K562 (cell line): ENCODE results near the gene AP2M1. TPM values are rescaled to one million over a fixed set of nuclear protein-coding genes. Genes with fewer than 3 reads are reported as not detected.

ENCODE experiments used
- ATF7 ChIP-seq: fragments of 450-650 bp; IDR thresholded peaks from 2 replicates; pipeline ENCODE4 v1.7.1; 2014; ENCODE audit warnings: mild to moderate bottlenecking, moderate library complexity
- BRD4 ChIP-seq: fragments of 200-600 bp; sonication (generic); IDR thresholded peaks from 2 replicates; pipeline ENCODE4 v1.6.1; 2017; ENCODE audit warnings: inconsistent platforms
- GATAD2B ChIP-seq: fragments of 450-650 bp; IDR thresholded peaks from 2 replicates; pipeline ENCODE4 v1.6.1; 2017; ENCODE audit warnings: mild to moderate bottlenecking, borderline replicate concordance
- MTA1 ChIP-seq: fragments of 450-650 bp; IDR thresholded peaks from 2 replicates; pipeline ENCODE4 v1.6.1; 2017; ENCODE audit warnings: borderline replicate concordance
- MYC ChIP-seq, 2 experiments: fragments of 250-450 bp in 1 of 2; sonication (Bioruptor Pico) in 1 of 2; IDR thresholded peaks; 2 replicates each; pipeline versions ENCODE4 v1.5.1 to v1.6.1; 2012 to 2021; ENCODE audit warnings: low read depth in 2 of 2, borderline replicate concordance in 1 of 2, improper control_type of control experiment in 1 of 2, low read length in 1 of 2, mild to moderate bottlenecking in 1 of 2, moderate library complexity in 1 of 2
- POLR2H ChIP-seq: IDR thresholded peaks from 2 replicates; pipeline ENCODE4 v1.6.1; 2016; ENCODE audit warnings: missing genetic modification characterization, low read depth, mild to moderate bottlenecking, control low read depth, missing compliant biosample characterization, moderate library complexity
- PTRF ChIP-seq: fragments of 450-650 bp; IDR thresholded peaks from 2 replicates; pipeline ENCODE4 v1.6.1; 2016; ENCODE audit warnings: mild to moderate bottlenecking, missing genetic modification characterization, missing compliant biosample characterization
- RBBP5 ChIP-seq: fragments of 200-600 bp; sonication (generic); IDR thresholded peaks from 2 replicates; pipeline ENCODE4 v1.6.1; 2012; ENCODE audit warnings: borderline replicate concordance, mild to moderate bottlenecking, low read length, control low read depth, inconsistent platforms; ENCODE audit not compliant: insufficient read depth, poor library complexity, severe bottlenecking
- SIN3B ChIP-seq: fragments of 450-650 bp; IDR thresholded peaks from 2 replicates; pipeline ENCODE4 v1.6.1; 2017; ENCODE audit warnings: low read depth, mild to moderate bottlenecking, moderate library complexity
- SMARCA4 ChIP-seq: fragments of 450-650 bp; IDR thresholded peaks from 2 replicates; pipeline ENCODE4 v1.6.1; 2016
- SMARCB1 ChIP-seq: IDR thresholded peaks from 2 replicates; pipeline ENCODE4 v1.6.1; 2011; ENCODE audit warnings: improper control_type of control experiment, low read depth; ENCODE audit not compliant: insufficient read length
- SP1 ChIP-seq: sonication (generic); formaldehyde crosslinking; IDR thresholded peaks from 2 replicates; pipeline ENCODE4 v1.8.1; 2022; ENCODE audit warnings: mild to moderate bottlenecking, missing genetic modification reagents
- TBL1XR1 ChIP-seq, 2 experiments: IDR thresholded peaks; 2 replicates each; pipeline ENCODE4 v1.6.1; 2012; ENCODE audit warnings: improper control_type of control experiment in 2 of 2, low read length in 2 of 2, mild to moderate bottlenecking in 1 of 2
- TBP ChIP-seq: optimal IDR thresholded peaks from 2 replicates; pipeline ENCODE3; 2011; ENCODE audit warnings: low read depth, low read length, improper control_type of control experiment
- TEAD1 ChIP-seq, 2 experiments: fragments of 450-650 bp in 1 of 2; sonication (generic) in 1 of 2; formaldehyde crosslinking; IDR thresholded peaks; 2 replicates each; pipeline versions ENCODE4 v1.4.0 to v1.8.0; 2020 to 2022; ENCODE audit warnings: mild to moderate bottlenecking in 2 of 2, missing genetic modification reagents in 1 of 2
- ZC3H11A ChIP-seq: IDR thresholded peaks from 2 replicates; pipeline ENCODE4 v1.6.1; 2012; ENCODE audit warnings: low read depth, low read length, improper control_type of control experiment
- ZNF263 ChIP-seq: sonication (generic); formaldehyde crosslinking; IDR thresholded peaks from 2 replicates; pipeline ENCODE4 v1.8.0; 2022; ENCODE audit warnings: mild to moderate bottlenecking, missing genetic modification reagents, borderline replicate concordance
- polyA plus RNA-seq, 8 experiments: library from polyadenylated mRNA; depleted of rRNA in 4 of 8; stranded (reverse) in 5 of 8; unstranded in 3 of 8; fragments of >200 nt; fragmentation: Nextera tagmentation in 2 of 8; fragmentation: Illumina TruSeq in 1 of 8; extraction: Ambion mirVana in 2 of 8; extraction: Trizol in 1 of 8; gene quantifications; 2 replicates each; pipeline versions ENCODE4 v1.2.1 to v1.2.3, GENCODE V29; 2011 to 2014; ENCODE audit warnings: inconsistent platforms in 1 of 8, missing spikeins in 1 of 8
- total RNA-seq, 7 experiments: library from RNA; depleted of rRNA in 6 of 7; stranded (reverse); fragments of >200 nt in 6 of 7; fragmentation: Illumina TruSeq in 2 of 7; extraction: Trizol in 2 of 7; gene quantifications; 2 replicates each; pipeline versions ENCODE4 v1.2.1 to v1.2.3, GENCODE V29; 2011 to 2021; ENCODE audit warnings: low replicate concordance in 1 of 7
- TF ChIP-seq, protein P1 (sequence below): sonication (generic); formaldehyde crosslinking; IDR thresholded peaks from 2 replicates; pipeline ENCODE4 v1.8.0; 2022; ENCODE audit warnings: missing genetic modification reagents, mild to moderate bottlenecking, borderline replicate concordance
- TF ChIP-seq, protein P2 (sequence below), 2 experiments: fragments of 450-650 bp; IDR thresholded peaks; 2 replicates each; pipeline ENCODE4 v1.6.1; 2016
- TF ChIP-seq, protein P3 (sequence below): sonication (generic); formaldehyde crosslinking; IDR thresholded peaks from 2 replicates; pipeline ENCODE4 v1.8.0; 2022; ENCODE audit warnings: mild to moderate bottlenecking, missing genetic modification reagents, borderline replicate concordance
- TF ChIP-seq, protein P4 (sequence below): fragments of 450-650 bp; formaldehyde crosslinking; IDR thresholded peaks from 2 replicates; pipeline ENCODE4 v1.4.0; 2020; ENCODE audit warnings: mild to moderate bottlenecking, moderate library complexity

AP2M1 gene
- total and polyA plus RNA-seq, 9 of the 15 experiments (the other 6 are each of a cell fraction or from before 2014, with no cell fraction given): 118 to 505 (median 296) TPM

DNA sequence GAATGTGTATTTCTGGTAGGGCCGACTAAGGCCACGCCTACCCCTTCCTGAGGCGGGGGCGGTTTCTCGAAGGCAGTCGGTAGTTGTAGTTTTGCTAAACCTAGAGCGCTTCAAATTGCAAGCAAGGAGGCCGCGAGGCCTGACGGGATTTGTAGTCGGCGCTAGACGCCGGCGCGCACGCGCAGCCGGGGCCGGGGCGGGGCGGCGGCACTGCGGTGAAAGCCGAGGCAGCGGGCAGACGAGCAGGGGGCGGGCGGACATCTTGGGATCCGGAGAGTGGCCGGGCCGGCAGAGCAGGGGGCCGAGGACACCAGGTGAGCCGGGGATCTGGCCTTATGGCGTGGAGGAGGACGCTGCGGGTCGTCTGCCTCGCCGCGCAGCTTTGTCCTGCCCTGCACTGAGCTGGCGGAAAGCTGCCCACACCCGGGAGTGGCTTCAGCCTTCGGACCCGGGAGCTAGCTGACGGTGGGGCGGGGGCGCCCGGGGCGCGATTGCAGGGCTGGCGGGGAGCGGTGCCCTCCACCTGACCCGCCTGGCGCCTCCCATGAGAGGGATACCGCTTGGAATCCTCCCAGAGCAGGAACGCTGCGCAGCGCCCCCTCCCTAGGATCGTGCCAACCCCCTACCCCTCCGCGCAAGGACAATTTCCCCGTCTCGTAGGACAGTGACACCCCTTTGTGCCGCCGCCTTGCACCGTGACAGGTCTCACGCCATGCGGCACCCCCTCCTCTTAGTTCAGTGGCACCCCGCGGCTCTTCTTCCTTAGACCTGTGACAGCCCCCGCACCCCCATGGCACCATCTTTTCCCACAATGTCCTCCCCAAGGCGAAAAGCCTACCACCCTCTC, at the start of gene AP2M1 (continued):
- TF ChIP-seq SP1 (CRISPR knock-in tag): peak; percentile 86
- TF ChIP-seq, protein P1, sequence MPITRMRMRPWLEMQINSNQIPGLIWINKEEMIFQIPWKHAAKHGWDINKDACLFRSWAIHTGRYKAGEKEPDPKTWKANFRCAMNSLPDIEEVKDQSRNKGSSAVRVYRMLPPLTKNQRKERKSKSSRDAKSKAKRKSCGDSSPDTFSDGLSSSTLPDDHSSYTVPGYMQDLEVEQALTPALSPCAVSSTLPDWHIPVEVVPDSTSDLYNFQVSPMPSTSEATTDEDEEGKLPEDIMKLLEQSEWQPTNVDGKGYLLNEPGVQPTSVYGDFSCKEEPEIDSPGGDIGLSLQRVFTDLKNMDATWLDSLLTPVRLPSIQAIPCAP (CRISPR knock-in tag): 0 out of 2 replicates have a peak, but pooled peaks have one; percentile 66
- TF ChIP-seq SIN3B: 0 out of 2 replicates have a peak, but pooled peaks have one; percentile 30
- TF ChIP-seq GATAD2B: no peak
- TF ChIP-seq TBP: peak; percentile 18
- TF ChIP-seq SMARCA4: 0 out of 2 replicates have a peak, but pooled peaks have one; percentile 20
- TF ChIP-seq BRD4: no peak
- TF ChIP-seq MTA1: no peak
- TF ChIP-seq MYC (IDR thresholded peaks at IDR 0.05; ENCODE audit: low read depth, low read length): peak; percentile 78
- TF ChIP-seq MYC (CRISPR knock-in tag; IDR thresholded peaks at IDR 0.05; ENCODE audit: borderline replicate concordance, low read depth): peak; percentile 64; the same call in 1 of the 2 replicates
- no peak for TF ChIP-seq SMARCB1
- no peak for TF ChIP-seq PTRF (tag)
- no peak for TF ChIP-seq ZNF263 (CRISPR knock-in tag)
- TF ChIP-seq, protein P2, sequence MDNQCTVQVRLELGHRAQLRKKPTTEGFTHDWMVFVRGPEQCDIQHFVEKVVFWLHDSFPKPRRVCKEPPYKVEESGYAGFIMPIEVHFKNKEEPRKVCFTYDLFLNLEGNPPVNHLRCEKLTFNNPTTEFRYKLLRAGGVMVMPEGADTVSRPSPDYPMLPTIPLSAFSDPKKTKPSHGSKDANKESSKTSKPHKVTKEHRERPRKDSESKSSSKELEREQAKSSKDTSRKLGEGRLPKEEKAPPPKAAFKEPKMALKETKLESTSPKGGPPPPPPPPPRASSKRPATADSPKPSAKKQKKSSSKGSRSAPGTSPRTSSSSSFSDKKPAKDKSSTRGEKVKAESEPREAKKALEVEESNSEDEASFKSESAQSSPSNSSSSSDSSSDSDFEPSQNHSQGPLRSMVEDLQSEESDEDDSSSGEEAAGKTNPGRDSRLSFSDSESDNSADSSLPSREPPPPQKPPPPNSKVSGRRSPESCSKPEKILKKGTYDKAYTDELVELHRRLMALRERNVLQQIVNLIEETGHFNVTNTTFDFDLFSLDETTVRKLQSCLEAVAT (IDR thresholded peaks at IDR 0.05): no peak
- TF ChIP-seq ZC3H11A: 0 out of 2 replicates have a peak, but pooled peaks have one; percentile 14
- TF ChIP-seq RBBP5: peak; percentile 90
- peak; percentile 79 for TF ChIP-seq ATF7
- TF ChIP-seq TEAD1 (CRISPR knock-in tag; IDR thresholded peaks at IDR 0.05): peak; percentile 44 to 98; a peak in 3 of 4 replicates
- TF ChIP-seq TBL1XR1 (IDR thresholded peaks at IDR 0.05; ENCODE audit: low read length in 2 of 2): no peak; a peak in 1 of 4 replicates
- TF ChIP-seq POLR2H (tag): peak; percentile 81
- TF ChIP-seq, protein P3, sequence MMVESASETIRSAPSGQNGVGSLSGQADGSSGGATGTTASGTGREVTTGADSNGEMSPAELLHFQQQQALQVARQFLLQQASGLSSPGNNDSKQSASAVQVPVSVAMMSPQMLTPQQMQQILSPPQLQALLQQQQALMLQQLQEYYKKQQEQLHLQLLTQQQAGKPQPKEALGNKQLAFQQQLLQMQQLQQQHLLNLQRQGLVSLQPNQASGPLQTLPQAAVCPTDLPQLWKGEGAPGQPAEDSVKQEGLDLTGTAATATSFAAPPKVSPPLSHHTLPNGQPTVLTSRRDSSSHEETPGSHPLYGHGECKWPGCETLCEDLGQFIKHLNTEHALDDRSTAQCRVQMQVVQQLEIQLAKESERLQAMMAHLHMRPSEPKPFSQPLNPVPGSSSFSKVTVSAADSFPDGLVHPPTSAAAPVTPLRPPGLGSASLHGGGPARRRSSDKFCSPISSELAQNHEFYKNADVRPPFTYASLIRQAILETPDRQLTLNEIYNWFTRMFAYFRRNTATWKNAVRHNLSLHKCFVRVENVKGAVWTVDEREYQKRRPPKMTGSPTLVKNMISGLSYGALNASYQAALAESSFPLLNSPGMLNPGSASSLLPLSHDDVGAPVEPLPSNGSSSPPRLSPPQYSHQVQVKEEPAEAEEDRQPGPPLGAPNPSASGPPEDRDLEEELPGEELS (CRISPR knock-in tag): 0 out of 2 replicates have a peak, but pooled peaks have one; percentile 68
- TF ChIP-seq, protein P4, sequence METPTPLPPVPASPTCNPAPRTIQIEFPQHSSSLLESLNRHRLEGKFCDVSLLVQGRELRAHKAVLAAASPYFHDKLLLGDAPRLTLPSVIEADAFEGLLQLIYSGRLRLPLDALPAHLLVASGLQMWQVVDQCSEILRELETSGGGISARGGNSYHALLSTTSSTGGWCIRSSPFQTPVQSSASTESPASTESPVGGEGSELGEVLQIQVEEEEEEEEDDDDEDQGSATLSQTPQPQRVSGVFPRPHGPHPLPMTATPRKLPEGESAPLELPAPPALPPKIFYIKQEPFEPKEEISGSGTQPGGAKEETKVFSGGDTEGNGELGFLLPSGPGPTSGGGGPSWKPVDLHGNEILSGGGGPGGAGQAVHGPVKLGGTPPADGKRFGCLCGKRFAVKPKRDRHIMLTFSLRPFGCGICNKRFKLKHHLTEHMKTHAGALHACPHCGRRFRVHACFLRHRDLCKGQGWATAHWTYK: peak; percentile 59; the same call in 1 of the 2 replicates
